OCI-LY7 (cell line): ENCODE results near the gene WWOX.

ENCODE experiments used
- EZH2phosphoT487 ChIP-seq: fragments of 200-600 bp; sonication (generic); IDR thresholded peaks from 2 replicates; pipeline ENCODE4 v1.6.1; 2018; ENCODE audit warnings: low read depth, borderline replicate concordance, mild to moderate bottlenecking, mixed run types, antibody characterized with exemption, low read length, moderate library complexity, mixed read lengths
- TF ChIP-seq, protein P1 (sequence below): fragments of 200-600 bp; sonication (generic); conservative IDR thresholded peaks from 2 replicates; pipeline ENCODE4 v1.5.1; 2014; ENCODE audit warnings: mild to moderate bottlenecking, antibody characterized with exemption, low read length, moderate library complexity, mixed read lengths

DNA sequence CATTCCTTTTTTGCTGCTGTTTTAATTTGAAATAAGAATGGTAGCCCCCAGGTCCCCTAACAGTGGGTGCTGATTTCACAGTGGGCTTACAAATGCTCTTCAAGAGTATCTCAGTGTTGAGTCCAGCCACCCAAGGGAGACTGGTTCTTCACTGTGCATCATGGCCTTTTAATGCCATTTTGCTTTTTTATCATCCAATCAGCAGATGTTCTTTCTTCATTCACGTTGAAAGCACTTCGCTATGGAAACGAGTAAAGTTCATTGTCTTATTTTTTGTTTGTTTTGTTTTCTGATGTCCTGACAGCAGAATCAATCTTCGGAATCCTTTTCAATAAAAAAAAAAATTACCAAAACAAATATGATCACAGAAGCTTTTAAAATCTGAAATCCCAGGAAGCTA lies 1072.0 kb downstream of the WWOX start:
- TF ChIP-seq, protein P1, sequence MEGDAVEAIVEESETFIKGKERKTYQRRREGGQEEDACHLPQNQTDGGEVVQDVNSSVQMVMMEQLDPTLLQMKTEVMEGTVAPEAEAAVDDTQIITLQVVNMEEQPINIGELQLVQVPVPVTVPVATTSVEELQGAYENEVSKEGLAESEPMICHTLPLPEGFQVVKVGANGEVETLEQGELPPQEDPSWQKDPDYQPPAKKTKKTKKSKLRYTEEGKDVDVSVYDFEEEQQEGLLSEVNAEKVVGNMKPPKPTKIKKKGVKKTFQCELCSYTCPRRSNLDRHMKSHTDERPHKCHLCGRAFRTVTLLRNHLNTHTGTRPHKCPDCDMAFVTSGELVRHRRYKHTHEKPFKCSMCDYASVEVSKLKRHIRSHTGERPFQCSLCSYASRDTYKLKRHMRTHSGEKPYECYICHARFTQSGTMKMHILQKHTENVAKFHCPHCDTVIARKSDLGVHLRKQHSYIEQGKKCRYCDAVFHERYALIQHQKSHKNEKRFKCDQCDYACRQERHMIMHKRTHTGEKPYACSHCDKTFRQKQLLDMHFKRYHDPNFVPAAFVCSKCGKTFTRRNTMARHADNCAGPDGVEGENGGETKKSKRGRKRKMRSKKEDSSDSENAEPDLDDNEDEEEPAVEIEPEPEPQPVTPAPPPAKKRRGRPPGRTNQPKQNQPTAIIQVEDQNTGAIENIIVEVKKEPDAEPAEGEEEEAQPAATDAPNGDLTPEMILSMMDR: no peak
- TF ChIP-seq EZH2phosphoT487: no peak
